ENCODE data around the gene PPFIA3.

DNA sequence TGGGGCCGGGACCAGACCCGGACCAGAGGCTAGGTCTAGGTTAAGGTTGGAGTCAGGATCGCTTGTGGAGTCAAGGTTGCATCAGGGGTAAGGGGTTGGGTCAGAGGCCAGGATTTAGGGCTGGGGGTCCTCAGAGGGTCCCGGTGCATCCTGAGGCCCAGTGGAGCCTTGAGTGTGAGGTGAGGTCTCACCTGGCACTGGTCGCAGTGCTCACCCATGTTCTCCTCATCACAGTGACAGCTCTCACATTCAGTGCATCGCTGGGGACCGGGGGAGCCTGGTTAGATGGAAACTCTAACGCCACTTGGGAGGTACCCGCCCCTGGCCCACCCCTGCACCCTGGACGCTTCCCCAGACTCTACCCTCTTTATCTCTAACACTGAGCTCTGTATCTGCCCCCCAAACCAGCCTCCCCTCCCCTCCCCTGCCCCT lies 32.8 kb downstream of the PPFIA3 start:
- TF ChIP-seq, protein P1, sequence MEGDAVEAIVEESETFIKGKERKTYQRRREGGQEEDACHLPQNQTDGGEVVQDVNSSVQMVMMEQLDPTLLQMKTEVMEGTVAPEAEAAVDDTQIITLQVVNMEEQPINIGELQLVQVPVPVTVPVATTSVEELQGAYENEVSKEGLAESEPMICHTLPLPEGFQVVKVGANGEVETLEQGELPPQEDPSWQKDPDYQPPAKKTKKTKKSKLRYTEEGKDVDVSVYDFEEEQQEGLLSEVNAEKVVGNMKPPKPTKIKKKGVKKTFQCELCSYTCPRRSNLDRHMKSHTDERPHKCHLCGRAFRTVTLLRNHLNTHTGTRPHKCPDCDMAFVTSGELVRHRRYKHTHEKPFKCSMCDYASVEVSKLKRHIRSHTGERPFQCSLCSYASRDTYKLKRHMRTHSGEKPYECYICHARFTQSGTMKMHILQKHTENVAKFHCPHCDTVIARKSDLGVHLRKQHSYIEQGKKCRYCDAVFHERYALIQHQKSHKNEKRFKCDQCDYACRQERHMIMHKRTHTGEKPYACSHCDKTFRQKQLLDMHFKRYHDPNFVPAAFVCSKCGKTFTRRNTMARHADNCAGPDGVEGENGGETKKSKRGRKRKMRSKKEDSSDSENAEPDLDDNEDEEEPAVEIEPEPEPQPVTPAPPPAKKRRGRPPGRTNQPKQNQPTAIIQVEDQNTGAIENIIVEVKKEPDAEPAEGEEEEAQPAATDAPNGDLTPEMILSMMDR (IDR thresholded peaks at IDR 0.05; ENCODE audit: low read depth, low read length), result no peak
- no peak for TF ChIP-seq POLR2A (IDR thresholded peaks at IDR 0.05; ENCODE audit: extremely low read depth, insufficient read length)
- no peak for TF ChIP-seq MYC (IDR thresholded peaks at IDR 0.05; ENCODE audit: low read depth, low read length)
- TF ChIP-seq, protein P2, sequence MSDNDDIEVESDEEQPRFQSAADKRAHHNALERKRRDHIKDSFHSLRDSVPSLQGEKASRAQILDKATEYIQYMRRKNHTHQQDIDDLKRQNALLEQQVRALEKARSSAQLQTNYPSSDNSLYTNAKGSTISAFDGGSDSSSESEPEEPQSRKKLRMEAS (IDR thresholded peaks at IDR 0.05; ENCODE audit: low read depth, low read length), result no peak

Measured in NB4 (cell line).